Measurements from ENCODE around the gene CSNK2A1. TPM values are rescaled to one million over a fixed set of nuclear protein-coding genes. Genes with fewer than 3 reads are reported as not detected.

Gene CSNK2A1
- total RNA-seq, 2 donors from 2014 or later: 83.9 to 90.7 TPM

- no peak for TF ChIP-seq CTCF (IDR thresholded peaks at IDR 0.05)
- Histone ChIP-seq H3K9me3 (no peaks in the 10 kb centered on the region), H3K36me3 (peaks cover 59% of the 10 kb centered on the region), H3K4me1 (ENCODE audit: control insufficient read depth in 1 of 2, low read depth in 2 of 2) (no peaks in the 10 kb centered on the region), H3K27ac (no peak overlapping the region), H3K27me3 (replicated peaks; ENCODE audit: insufficient read depth) (no peaks in the 10 kb centered on the region), H3K4me3 (no peak overlapping the region)
- DNase-seq (ENCODE audit: low spot score): no peak
- ATAC-seq (ENCODE audit: insufficient number of reproducible peaks, low FRiP score, low read depth): no peak
These were observed 40.4 kb downstream of the CSNK2A1 start for GRCh38 chr20:503048-503737.

- Histone ChIP-seq H3K36me3 (peaks cover 37% of the 10 kb centered on the region), H3K4me1 (ENCODE audit: control insufficient read depth in 1 of 2, low read depth in 2 of 2) (no peaks in the 10 kb centered on the region), H3K27ac (no peak overlapping the region), H3K27me3 (replicated peaks; ENCODE audit: insufficient read depth) (no peaks in the 10 kb centered on the region), H3K4me3 (no peak overlapping the region), H3K9me3 (no peaks in the 10 kb centered on the region)
- DNase-seq (ENCODE audit: low spot score): no peak
- no peak for TF ChIP-seq CTCF (IDR thresholded peaks at IDR 0.05)
- ATAC-seq (ENCODE audit: insufficient number of reproducible peaks, low FRiP score, low read depth): no peak
These were observed 45.6 kb downstream of the CSNK2A1 start for GRCh38 chr20:497979-498378.

GRCh38 chr20:496126-496696 is 47.4 kb downstream of the CSNK2A1 start:
- no peaks in the 10 kb centered on the region for H3K27me3 ChIP-seq (replicated peaks; ENCODE audit: insufficient read depth)
- H3K4me3 ChIP-seq: no peak overlapping the region
- TF ChIP-seq CTCF (IDR thresholded peaks at IDR 0.05): no peak
- DNase-seq (ENCODE audit: low spot score): no peak
- no peak overlapping the region for H3K27ac ChIP-seq
- peaks cover 36% of the 10 kb centered on the region for H3K36me3 ChIP-seq
- no peaks in the 10 kb centered on the region for H3K4me1 ChIP-seq (ENCODE audit: control insufficient read depth in 1 of 2, low read depth in 2 of 2)
- ATAC-seq (ENCODE audit: insufficient number of reproducible peaks, low FRiP score, low read depth): no peak
- no peaks in the 10 kb centered on the region for H3K9me3 ChIP-seq

- no peaks in the 10 kb centered on the region for H3K27me3 ChIP-seq (replicated peaks; ENCODE audit: insufficient read depth)
- H3K4me1 ChIP-seq (ENCODE audit: control insufficient read depth in 1 of 2, low read depth in 2 of 2): no peaks in the 10 kb centered on the region
- ATAC-seq (ENCODE audit: insufficient number of reproducible peaks, low FRiP score, low read depth) (no peak), DNase-seq (ENCODE audit: low spot score) (no peak)
- H3K27ac ChIP-seq: no peak overlapping the region
- H3K36me3 ChIP-seq: peaks cover 40% of the 10 kb centered on the region
- H3K4me3 ChIP-seq: no peak overlapping the region
- H3K9me3 ChIP-seq: no peaks in the 10 kb centered on the region
- TF ChIP-seq CTCF (IDR thresholded peaks at IDR 0.05): no peak
These were observed 51.4 kb downstream of the CSNK2A1 start for GRCh38 chr20:492159-492558.

- DNase-seq (ENCODE audit: low spot score) (no peak), ATAC-seq (ENCODE audit: insufficient number of reproducible peaks, low FRiP score, low read depth) (no peak)
- H3K9me3 ChIP-seq: no peaks in the 10 kb centered on the region
- H3K4me3 ChIP-seq: no peak overlapping the region
- H3K4me1 ChIP-seq (ENCODE audit: control insufficient read depth in 1 of 2, low read depth in 2 of 2): peaks cover 0 to 14% of the 10 kb centered on the region in 2 donors
- no peak for TF ChIP-seq CTCF (IDR thresholded peaks at IDR 0.05)
- H3K27me3 ChIP-seq (replicated peaks; ENCODE audit: insufficient read depth): no peaks in the 10 kb centered on the region
- peaks cover 49% of the 10 kb centered on the region for H3K36me3 ChIP-seq
- no peak overlapping the region for H3K27ac ChIP-seq
These were observed 55.9 kb downstream of the CSNK2A1 start for GRCh38 chr20:487655-488054.

All from thoracic aorta (tissue), 2 donors.